ENCODE results near the gene RASGRP1.
"Not testable (repeated sequence)": the region's sequence is repeated elsewhere in the genome, so short reads cannot be mapped to it uniquely, and the experiment has no call there.

The RASGRP1 gene

GRCh38 chr15:38564557-38565286 is at the start of gene RASGRP1:
RASGRP1 (minus strand) TSS chr15:38564814; CDS start chr15:38564628, 186 bp downstream.
- peak; percentile 59 to 80 for DNase-seq (ENCODE audit: extremely low read depth in 1 of 2, low read depth in 1 of 2)

DNA sequence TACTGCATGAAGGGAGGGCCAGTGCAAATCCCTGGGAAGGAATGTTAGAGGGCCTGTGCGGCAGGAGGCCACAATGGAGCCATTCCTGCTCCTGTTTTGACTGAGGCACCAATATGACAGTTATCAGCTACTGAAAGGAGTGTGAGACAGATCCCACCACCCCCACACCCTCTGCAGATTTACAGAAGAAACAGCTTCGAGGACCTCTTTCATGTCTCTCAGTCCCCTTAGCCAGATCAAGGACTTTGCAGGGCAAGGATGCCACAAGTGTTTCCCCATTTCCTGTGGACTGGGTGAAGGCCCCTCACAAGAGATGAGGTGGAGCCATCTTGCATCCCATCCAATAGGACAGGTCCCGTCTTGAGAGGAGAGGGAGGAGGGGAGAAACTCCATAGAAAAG is 48.5 kb upstream of the RASGRP1 start:
- no peak for DNase-seq (ENCODE audit: extremely low read depth in 1 of 2, low read depth in 1 of 2)

- no peak for DNase-seq (ENCODE audit: extremely low read depth in 1 of 2, low read depth in 1 of 2)
Measured at GRCh38 chr15:38612159-38612863, 47.7 kb upstream of the RASGRP1 start.

DNA sequence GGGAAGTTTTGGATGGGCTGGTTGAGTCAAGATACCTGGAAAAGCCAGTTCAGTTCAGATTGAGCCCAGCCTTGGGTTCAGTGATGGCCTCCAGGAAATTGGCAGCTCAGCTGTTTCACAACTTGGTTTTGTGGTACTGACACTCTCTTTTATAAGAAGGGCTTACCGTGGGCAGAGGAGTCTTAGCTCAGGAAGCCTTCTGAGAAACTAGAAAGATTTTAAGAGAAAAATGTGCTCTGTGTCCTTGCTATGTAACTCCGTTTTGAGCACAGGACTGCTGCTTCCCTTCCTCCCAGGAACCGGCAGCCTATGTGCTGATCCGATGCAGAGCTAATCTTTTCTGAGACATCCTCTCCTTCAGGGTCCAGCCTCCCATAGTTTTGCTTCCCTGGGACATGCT is 46.6 kb upstream of the RASGRP1 start:
- no peak for DNase-seq (ENCODE audit: extremely low read depth in 1 of 2, low read depth in 1 of 2)

DNA sequence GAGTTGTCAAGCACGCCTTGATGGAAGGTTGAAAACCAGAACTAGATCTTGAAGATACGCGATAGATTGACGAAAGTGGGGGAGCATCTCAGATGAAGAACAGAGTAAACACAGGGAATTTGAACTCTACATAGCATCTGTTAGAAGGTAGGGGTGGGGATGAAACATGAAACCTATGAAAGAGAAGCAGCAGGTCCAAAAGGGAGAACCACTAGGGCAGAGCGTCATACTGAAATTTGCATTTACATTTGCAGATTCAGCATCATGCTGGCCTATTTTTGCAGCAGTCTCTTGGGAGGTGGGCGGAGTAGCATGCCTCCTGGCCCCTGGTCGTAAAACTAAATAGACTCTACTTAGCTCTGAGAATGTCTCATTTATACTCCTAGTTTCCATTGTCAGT is 46.1 kb upstream of the RASGRP1 start:
- DNase-seq (ENCODE audit: extremely low read depth in 1 of 2, low read depth in 1 of 2) = no peak

DNA sequence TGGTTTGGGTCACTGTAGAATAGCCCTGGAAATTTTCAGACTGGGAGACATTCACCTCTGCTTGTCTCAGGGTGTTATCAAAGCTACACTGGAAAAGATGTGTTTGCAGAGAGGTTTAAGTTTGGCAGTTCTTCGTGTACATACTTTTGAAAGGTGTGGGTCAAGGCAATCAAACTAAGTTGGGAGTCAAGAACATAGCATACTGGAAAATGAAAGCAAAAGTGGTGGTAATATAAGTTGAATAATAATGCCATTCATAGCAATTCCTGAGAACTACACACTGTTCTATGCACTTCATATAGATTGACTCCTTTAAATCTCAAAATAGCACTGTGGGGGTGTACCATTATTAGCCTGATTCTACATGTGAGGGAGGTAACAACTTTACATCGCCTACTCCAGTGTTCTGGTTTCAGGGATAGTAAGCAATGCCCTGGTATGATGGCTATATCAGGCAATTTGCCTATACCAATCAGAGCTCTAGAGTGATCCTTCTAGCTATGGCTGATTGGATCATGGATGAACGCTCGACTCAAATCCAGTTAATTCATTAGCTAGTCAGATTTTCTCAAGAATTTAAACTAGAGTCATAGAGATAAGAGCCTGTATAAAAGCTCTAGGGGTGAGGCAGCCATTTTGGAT is 44.6 kb upstream of the RASGRP1 start:
- no peak for DNase-seq (ENCODE audit: extremely low read depth in 1 of 2, low read depth in 1 of 2)

DNA sequence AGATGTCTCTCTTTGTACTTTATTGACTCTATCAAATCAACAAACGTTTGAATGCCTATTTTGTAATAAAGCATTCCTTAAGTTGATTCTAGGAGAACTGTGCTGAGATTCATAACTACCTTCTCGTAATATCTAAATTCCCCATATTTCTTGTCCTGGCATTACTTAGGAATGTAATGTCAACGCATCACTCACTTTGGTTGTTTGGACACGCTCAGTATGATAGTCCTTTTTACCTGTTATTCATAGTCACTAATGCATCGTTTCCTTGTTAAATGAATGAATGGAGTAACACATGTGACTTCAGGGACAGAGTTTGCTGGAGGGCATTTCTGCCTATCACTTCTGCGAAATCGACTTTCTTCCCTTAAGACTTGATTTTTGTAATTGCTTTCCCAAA is 44.1 kb upstream of the RASGRP1 start:
- DNase-seq (ENCODE audit: extremely low read depth in 1 of 2, low read depth in 1 of 2) = no peak

DNA sequence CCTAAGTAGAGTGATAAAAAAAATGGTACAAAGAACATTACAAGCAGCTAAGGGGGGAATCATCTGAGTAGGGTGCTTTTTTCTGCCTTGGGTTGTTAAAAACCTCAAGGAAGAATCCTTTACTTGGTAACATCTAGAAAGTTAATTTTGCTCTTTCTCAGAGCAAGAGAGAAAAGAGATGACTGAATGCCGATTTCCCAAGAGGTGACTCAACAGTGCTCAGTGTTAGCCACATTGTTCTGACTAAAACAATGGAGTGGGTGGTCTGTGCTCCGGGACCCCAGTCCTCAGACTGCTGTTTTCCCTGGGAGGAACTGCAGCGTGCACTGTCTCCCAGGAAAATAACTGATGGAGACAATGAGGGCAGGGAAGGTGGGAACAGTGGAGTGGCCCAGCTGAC is 41.1 kb upstream of the RASGRP1 start:
- no peak for DNase-seq (ENCODE audit: extremely low read depth in 1 of 2, low read depth in 1 of 2)

DNA sequence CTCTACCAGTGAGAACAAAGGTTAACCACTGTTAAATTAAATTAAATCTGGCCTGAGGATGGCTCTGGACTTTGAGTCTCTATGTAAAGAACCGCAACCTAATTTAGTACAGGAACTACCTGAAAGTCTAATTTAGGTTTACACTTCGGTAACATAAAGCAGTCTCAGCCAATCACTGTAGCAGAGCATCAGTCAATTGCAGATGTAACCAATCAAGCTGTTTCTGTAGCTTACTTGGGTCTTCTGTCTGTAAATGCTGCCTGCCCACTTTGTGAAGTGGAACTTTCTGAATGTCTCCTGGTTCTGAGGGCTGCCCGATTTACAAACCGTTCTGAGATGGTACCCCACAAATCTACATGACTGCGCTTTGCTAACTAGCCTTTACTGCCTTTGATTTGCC is 39.1 kb upstream of the RASGRP1 start:
- no peak for DNase-seq (ENCODE audit: extremely low read depth in 1 of 2, low read depth in 1 of 2)

- DNase-seq (ENCODE audit: extremely low read depth in 1 of 2, low read depth in 1 of 2) = no peak
Measured at GRCh38 chr15:38602910-38603670, 38.5 kb upstream of the RASGRP1 start.

DNA sequence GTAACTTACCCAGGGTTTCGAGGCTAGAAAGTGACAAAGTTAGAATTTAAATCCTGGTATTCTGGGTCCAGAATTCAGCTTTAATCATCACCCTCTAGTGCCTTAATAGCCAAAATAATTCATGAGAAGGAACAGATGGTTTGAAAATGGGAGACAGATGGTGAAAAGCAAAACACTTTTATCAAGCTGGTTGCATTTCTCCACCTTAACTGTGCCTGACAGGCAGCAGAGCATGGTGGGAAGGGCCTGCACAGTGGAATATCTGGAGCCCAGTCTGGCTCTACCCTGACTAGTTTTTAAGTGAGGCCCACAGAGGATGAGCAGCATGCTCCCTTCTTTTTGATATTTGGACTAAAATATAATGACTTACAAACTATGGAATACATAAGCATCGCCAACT is 35.6 kb upstream of the RASGRP1 start:
- no peak for DNase-seq (ENCODE audit: extremely low read depth in 1 of 2, low read depth in 1 of 2)

DNA sequence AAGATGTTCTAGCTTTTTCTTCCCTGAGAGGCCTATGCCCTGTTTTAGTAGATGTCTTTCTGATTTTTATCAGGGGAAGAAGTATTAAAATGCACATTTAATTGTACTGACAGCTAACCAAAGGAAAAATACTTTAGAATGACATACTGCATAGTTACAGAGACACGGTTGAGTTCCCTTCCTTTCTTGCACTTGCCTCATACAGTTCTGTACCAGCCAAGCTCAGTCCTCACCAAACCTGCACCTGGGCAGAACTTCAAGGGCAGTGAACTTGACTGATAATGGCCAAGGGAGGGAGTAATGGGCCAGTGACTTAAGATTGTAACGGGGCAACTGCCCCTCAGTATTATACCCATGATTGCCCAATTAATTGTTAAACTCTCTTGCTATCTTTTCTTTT is 34.1 kb upstream of the RASGRP1 start:
- no peak for DNase-seq (ENCODE audit: extremely low read depth in 1 of 2, low read depth in 1 of 2)

- DNase-seq (ENCODE audit: extremely low read depth in 1 of 2, low read depth in 1 of 2) = no peak
Measured at GRCh38 chr15:38597219-38597800, 32.7 kb upstream of the RASGRP1 start.

DNA sequence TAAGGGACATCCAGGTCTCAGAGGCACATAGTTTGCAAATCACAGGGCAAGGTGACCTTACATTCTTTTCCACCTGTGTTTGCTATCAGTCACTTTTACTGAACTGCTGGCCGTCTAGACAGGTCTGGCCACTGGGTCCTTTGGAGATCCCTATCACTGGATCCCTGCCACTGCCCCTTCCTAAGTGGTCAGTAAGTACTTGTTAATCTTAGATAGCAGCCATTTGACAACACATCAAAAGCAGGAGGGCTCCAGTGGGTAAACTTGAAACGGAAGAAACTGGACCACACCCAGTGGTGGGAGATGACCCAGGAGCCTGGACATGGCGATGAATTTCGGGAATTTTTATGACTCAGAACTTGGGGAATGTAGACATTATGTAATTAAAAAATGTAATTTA is 28.9 kb upstream of the RASGRP1 start:
- DNase-seq (ENCODE audit: extremely low read depth in 1 of 2, low read depth in 1 of 2) = no peak

- DNase-seq (ENCODE audit: extremely low read depth in 1 of 2, low read depth in 1 of 2) = no peak
Measured at GRCh38 chr15:38589502-38589901, 24.9 kb upstream of the RASGRP1 start.

DNA sequence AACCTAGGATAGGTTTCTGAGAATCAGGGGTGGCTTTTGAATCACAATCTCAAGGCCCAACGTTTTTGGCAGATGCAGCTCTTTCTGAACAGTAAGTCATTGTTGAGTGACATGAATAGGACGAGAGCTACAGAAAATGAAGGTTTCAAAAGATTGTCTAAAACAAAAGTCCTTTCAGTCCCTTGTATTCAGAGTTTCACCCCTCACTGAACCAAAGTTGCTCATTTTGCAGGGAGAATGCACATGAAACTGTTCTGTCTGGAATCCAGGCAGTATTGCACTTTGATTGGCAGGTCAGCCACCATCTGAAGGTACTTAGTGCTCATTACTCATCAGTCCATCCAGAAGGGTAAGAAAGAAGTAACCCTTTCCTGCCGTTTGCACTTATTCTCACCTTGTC is 24.1 kb upstream of the RASGRP1 start:
- no peak for DNase-seq (ENCODE audit: extremely low read depth in 1 of 2, low read depth in 1 of 2)

GRCh38 chr15:38587214-38587613 is 22.6 kb upstream of the RASGRP1 start:
- no peak for DNase-seq (ENCODE audit: extremely low read depth in 1 of 2, low read depth in 1 of 2)

DNA sequence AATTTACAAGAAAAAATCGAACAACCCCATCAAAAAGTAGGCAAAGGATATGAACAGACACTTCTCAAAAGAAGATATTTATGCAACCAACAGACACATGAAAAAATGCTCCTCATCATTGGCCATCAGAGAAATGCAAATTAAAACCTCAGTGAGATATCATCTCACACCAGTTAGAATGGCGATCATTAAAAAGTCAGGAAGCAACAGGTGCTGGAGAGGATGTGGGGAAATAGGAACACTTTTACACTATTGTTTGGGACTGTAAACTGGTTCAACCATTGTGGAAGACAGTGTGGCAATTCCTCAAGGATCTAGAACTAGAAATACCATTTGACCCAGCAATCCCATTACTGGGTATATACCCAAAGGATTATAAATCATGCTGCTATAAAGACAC is 21.4 kb upstream of the RASGRP1 start:
- not testable (repeated sequence) for DNase-seq (ENCODE audit: extremely low read depth in 1 of 2, low read depth in 1 of 2)

- DNase-seq (ENCODE audit: extremely low read depth in 1 of 2, low read depth in 1 of 2) = no peak
Measured at GRCh38 chr15:38578626-38579025, 14.0 kb upstream of the RASGRP1 start.

- DNase-seq (ENCODE audit: extremely low read depth in 1 of 2, low read depth in 1 of 2) = no peak
Measured at GRCh38 chr15:38577424-38577987, 12.9 kb upstream of the RASGRP1 start.

DNA sequence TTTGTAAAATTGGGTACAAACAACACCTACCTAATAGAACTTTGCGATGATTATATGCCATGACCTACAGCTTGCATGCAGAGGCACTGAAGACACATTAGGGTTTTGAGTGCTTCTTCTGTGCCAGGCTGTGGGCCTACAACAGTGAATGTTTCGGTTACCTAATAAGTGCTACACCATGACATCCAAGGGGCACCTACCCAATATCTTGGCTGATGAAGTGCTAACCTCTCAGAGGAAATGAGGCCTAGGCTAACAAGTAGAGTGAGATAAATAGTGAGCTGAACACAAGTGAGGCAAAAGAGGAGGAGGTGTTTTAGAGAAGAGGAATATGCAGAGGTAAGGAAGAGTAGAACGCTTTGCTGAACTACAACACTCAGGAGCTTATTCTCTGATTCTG is 12.2 kb upstream of the RASGRP1 start:
- DNase-seq (ENCODE audit: extremely low read depth in 1 of 2, low read depth in 1 of 2) = no peak

Data from activated CD8-positive, alpha-beta memory T cell treated with anti-CD3 and anti-CD28 coated beads for 1 hour (primary cell).